ENCODE results near the gene CREB1. TPM values are rescaled to one million over a fixed set of nuclear protein-coding genes. Genes with fewer than 3 reads are reported as not detected.

Gene CREB1
- 60.2 TPM for total RNA-seq
- long read RNA-seq, full-length matches to known transcripts, result 34 of 63 reads
- long read RNA-seq, partial matches to known transcripts, result 10 of 63 reads
- long read RNA-seq, other reads (novel, unspliced or antisense), result 19 of 63 reads

DNA sequence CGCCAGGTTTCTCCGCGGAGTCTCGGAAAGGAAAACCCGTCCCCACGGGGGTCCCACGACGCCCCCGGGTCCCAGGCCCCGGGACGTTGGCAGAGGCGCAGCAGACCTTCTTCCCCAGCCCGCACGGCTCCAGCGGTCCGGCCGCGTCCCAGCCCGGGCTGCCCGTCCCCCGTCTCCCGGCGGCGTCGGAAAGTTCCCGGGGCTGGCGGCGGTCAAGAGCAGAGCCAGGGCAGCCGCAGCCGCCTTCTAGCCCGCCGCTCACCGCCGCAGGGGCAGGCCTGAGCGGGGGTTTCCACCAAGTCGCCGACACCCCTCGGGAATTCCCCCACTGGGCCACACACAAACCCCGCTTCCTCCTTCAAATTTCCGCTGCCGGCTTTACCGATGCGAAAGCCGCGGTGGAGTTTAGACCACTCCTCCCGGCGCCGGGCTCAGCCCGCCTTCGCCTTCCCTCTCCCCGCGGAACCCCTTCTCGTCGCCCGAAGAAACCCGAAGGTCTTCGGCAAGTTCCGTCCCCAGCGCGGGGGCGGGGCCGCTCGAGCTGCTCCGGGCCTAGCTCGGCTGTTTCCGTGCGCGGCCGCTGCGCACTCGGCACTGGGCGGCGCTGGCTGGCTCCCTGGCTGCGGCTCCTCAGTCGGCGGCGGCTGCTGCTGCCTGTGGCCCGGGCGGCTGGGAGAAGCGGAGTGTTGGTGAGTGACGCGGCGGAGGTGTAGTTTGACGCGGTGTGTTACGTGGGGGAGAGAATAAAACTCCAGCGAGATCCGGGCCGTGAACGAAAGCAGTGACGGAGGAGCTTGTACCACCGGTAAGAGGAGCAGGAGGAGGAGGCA, at the start of gene CREB1:
Gene CREB1 (plus strand): TSS at position 633 of the 830 bp plus-strand sequence. CDS start 25,674 bp downstream, outside the sequence.
- Histone ChIP-seq H3K27ac (peak within 1 kb of the TSS; percentile 97), H3K36me3 (no peaks in the 10 kb centered on the region), H3K9me3 (no peaks in the 10 kb centered on the region), H3K4me1 (peaks cover 33% of the 10 kb centered on the region), H3K27me3 (no peaks in the 10 kb centered on the region), H3K4me3 (peak within 1 kb of the TSS; percentile 82)
- ATAC-seq (peak; percentile 96), DNase-seq (peak; percentile 99)
- TF ChIP-seq, protein P1, sequence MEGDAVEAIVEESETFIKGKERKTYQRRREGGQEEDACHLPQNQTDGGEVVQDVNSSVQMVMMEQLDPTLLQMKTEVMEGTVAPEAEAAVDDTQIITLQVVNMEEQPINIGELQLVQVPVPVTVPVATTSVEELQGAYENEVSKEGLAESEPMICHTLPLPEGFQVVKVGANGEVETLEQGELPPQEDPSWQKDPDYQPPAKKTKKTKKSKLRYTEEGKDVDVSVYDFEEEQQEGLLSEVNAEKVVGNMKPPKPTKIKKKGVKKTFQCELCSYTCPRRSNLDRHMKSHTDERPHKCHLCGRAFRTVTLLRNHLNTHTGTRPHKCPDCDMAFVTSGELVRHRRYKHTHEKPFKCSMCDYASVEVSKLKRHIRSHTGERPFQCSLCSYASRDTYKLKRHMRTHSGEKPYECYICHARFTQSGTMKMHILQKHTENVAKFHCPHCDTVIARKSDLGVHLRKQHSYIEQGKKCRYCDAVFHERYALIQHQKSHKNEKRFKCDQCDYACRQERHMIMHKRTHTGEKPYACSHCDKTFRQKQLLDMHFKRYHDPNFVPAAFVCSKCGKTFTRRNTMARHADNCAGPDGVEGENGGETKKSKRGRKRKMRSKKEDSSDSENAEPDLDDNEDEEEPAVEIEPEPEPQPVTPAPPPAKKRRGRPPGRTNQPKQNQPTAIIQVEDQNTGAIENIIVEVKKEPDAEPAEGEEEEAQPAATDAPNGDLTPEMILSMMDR (IDR thresholded peaks at IDR 0.05), result no peak
- intact Hi-C loops (cut with DNase I), result no loop called here

DNA sequence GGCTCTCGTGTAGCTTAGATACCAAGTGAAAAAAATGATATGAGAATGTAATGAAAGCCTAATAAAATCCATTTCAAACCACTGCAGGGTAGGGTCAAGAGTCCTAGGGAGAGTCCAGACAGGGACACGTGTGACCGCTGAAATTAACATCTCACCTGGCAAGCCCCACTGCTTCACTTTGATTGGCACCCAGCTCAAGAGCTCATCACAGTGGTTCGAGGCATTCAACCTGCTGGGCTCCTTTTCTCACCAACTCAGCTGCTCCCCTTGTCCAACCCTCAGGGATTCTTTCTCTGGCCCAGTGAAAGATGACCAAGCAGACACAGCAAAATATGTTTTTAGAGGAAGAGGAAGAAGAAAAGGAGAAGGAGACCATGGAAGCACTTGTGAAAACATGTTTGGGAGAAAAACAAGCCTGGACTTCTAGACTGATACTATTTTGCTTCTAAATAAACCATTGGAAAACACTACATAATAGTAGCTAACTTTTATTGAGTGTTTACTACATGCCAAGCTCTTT, 49.2 kb upstream of the CREB1 start:
- Histone ChIP-seq H3K36me3 (no peaks in the 10 kb centered on the region), H3K27ac (no peak overlapping the region), H3K4me3 (no peak overlapping the region), H3K9me3 (no peaks in the 10 kb centered on the region), H3K27me3 (no peaks in the 10 kb centered on the region), H3K4me1 (peaks cover 15% of the 10 kb centered on the region)
- TF ChIP-seq, protein P1 (IDR thresholded peaks at IDR 0.05), result no peak
- ATAC-seq, result no peak
- DNase-seq, result no peak
- intact Hi-C loops (cut with DNase I), result no loop called here

DNA sequence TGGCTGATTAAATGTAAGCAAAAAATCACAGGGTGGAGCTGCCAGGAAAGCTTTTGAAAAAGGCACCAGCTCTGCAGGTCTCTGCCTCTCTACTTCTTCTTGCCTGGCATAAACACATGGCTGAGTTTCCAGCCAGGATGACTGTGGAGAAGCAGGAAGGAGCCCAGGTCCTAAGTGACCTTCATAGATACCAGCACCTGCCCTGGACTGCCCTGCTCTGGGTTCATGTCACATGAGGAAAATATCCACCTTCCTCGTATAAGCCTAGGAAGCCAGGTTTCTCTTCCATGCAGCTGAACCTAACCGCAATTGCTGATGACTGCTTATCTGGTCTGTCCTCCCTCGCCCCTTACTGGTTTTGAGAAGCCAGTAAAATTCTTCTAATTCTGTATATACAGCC, 47.8 kb upstream of the CREB1 start:
- no peak for ATAC-seq
- Histone ChIP-seq H3K4me1 (peaks cover 15% of the 10 kb centered on the region), H3K27me3 (no peaks in the 10 kb centered on the region), H3K9me3 (no peaks in the 10 kb centered on the region), H3K4me3 (no peak overlapping the region), H3K27ac (no peak overlapping the region), H3K36me3 (no peaks in the 10 kb centered on the region)
- intact Hi-C loops (cut with DNase I), result no loop called here
- TF ChIP-seq, protein P1 (IDR thresholded peaks at IDR 0.05), result no peak
- no peak for DNase-seq

DNA sequence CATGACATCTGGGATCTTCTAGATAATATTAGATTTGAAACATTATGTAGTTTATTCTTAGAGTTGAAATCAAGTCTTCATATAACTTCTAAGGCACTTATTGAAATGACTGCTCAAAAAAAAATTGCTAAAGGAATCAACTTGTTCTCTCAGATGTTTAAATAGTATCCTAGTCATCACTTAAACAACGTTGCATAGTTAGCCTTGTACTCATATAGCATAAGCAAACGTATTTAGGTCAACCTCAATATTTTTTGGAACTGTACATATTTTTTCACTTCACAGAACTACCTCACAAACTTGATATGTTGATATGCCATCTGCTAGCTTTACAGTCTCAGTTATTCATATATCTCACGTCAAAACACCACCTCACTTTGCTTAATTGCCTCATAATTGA, 47.1 kb upstream of the CREB1 start:
- Histone ChIP-seq H3K4me3 (no peak overlapping the region), H3K36me3 (no peaks in the 10 kb centered on the region), H3K27ac (no peak overlapping the region), H3K27me3 (no peaks in the 10 kb centered on the region), H3K9me3 (no peaks in the 10 kb centered on the region), H3K4me1 (peaks cover 15% of the 10 kb centered on the region)
- ATAC-seq (no peak), DNase-seq (no peak)
- intact Hi-C loops (cut with DNase I), result no loop called here
- TF ChIP-seq, protein P1 (IDR thresholded peaks at IDR 0.05), result no peak

DNA sequence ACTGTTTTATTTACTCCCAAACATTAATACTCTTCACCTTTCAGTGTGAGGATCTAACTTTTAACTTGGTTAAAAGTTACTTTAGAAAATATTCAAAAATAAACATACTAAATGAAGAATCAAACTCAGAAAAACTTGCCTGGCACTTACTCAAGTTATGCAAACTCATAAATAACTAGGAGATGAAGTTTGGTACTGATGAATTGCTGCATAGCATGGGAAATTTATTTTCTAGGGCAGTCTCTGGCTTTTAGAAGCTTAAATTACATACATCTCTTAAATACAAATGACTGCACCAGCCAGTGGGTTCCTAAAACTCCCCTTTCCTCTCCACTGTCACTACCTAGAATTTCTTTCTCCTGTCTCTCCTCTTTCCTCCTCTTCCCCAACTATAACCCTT, 46.7 kb upstream of the CREB1 start:
- TF ChIP-seq, protein P1 (IDR thresholded peaks at IDR 0.05), result no peak
- intact Hi-C loops (cut with DNase I), result no loop called here
- ATAC-seq, result no peak
- no peak overlapping the region for H3K4me3 ChIP-seq
- no peaks in the 10 kb centered on the region for H3K9me3 ChIP-seq
- DNase-seq, result no peak
- H3K27me3 ChIP-seq, result no peaks in the 10 kb centered on the region
- H3K36me3 ChIP-seq, result no peaks in the 10 kb centered on the region
- H3K4me1 ChIP-seq, result peaks cover 15% of the 10 kb centered on the region
- H3K27ac ChIP-seq, result no peak overlapping the region
